ENCODE data around the gene RBMS1. TPM values are rescaled to one million over a fixed set of nuclear protein-coding genes. Genes with fewer than 3 reads are reported as not detected.
"Not testable (repeated sequence)": the region's sequence is repeated elsewhere in the genome, so short reads cannot be mapped to it uniquely, and the experiment has no call there.

RBMS1 gene
- total and polyA plus RNA-seq, 4 donors, result 7.9 to 23.5 (median 15.5) TPM

GRCh38 chr2:160367887-160368286, 125.7 kb downstream of the RBMS1 start:
- TF ChIP-seq HNF4A (conservative IDR thresholded peaks at IDR 0.05) (no peak), EGR1 (IDR thresholded peaks at IDR 0.05; ENCODE audit: low read depth in 2 of 2) (no peak), NR2F2 (IDR thresholded peaks at IDR 0.05) (peak; percentile 25), REST (IDR thresholded peaks at IDR 0.05) (no peak)
- Histone ChIP-seq H3K27me3 (ENCODE audit: control insufficient read depth in 4 of 4, insufficient read depth in 4 of 4, low read length in 3 of 4) (no peaks in the 10 kb centered on the region), H3K9me3 (ENCODE audit: control insufficient read depth in 4 of 4, low read length in 3 of 4) (no peaks in the 10 kb centered on the region), H3K27ac (ENCODE audit: low read depth in 1 of 2, low read length in 2 of 2) (no peak overlapping the region), H3K4me1 (ENCODE audit: control insufficient read depth in 4 of 4, insufficient read depth in 4 of 4, low read length in 3 of 4) (peaks cover 0 to 6% (median 3%) of the 10 kb centered on the region in 4 donors), H3K4me3 (ENCODE audit: low read depth in 1 of 3, low read length in 3 of 3) (no peak overlapping the region), H3K9ac (ENCODE audit: low read depth in 1 of 2, low read length in 2 of 2) (no peak overlapping the region), H3K36me3 (ENCODE audit: control insufficient read depth in 4 of 4, insufficient read depth in 3 of 4, low read depth in 1 of 4, low read length in 3 of 4) (no peaks in the 10 kb centered on the region)
- 62% methylated on average over 7 of the region's 7 CpGs for WGBS
- no peak for DNase-seq (ENCODE audit: low spot score)

- H3K4me3 ChIP-seq (ENCODE audit: low read depth in 1 of 3, low read length in 3 of 3); H3K9ac ChIP-seq (ENCODE audit: low read depth in 1 of 2, low read length in 2 of 2); DNase-seq (ENCODE audit: low spot score); H3K4me1 ChIP-seq (ENCODE audit: control insufficient read depth in 4 of 4, insufficient read depth in 4 of 4, low read length in 3 of 4); H3K27ac ChIP-seq (ENCODE audit: low read depth in 1 of 2, low read length in 2 of 2); H3K27me3 ChIP-seq (ENCODE audit: control insufficient read depth in 4 of 4, insufficient read depth in 4 of 4, low read length in 3 of 4); H3K9me3 ChIP-seq (ENCODE audit: control insufficient read depth in 4 of 4, low read length in 3 of 4); H3K36me3 ChIP-seq (ENCODE audit: control insufficient read depth in 4 of 4, insufficient read depth in 3 of 4, low read depth in 1 of 4, low read length in 3 of 4): not testable (repeated sequence)
- WGBS, result 84% methylated on average over 4 of the region's 4 CpGs
Observed at GRCh38 chr2:160367139-160367538, 126.5 kb downstream of the RBMS1 start.

GRCh38 chr2:160366474-160366873, 127.1 kb downstream of the RBMS1 start:
- WGBS, result 89% methylated on average over 1 of the region's 1 CpG

More at GRCh38 chr2:160366474-160366873, 127.1 kb downstream of the RBMS1 start:
- DNase-seq (ENCODE audit: low spot score), result no peak
- Histone ChIP-seq H3K27me3 (ENCODE audit: control insufficient read depth in 4 of 4, insufficient read depth in 4 of 4, low read length in 3 of 4) (no peaks in the 10 kb centered on the region), H3K4me1 (ENCODE audit: control insufficient read depth in 4 of 4, insufficient read depth in 4 of 4, low read length in 3 of 4) (peaks cover 0 to 6% (median 2%) of the 10 kb centered on the region in 4 donors), H3K9me3 (ENCODE audit: control insufficient read depth in 4 of 4, low read length in 3 of 4) (no peaks in the 10 kb centered on the region), H3K27ac (ENCODE audit: low read depth in 1 of 2, low read length in 2 of 2) (no peak overlapping the region), H3K9ac (ENCODE audit: low read depth in 1 of 2, low read length in 2 of 2) (no peak overlapping the region), H3K4me3 (ENCODE audit: low read depth in 1 of 3, low read length in 3 of 3) (no peak overlapping the region), H3K36me3 (ENCODE audit: control insufficient read depth in 4 of 4, insufficient read depth in 3 of 4, low read depth in 1 of 4, low read length in 3 of 4) (no peaks in the 10 kb centered on the region)
- TF ChIP-seq EGR1 (IDR thresholded peaks at IDR 0.05; ENCODE audit: low read depth in 2 of 2) (no peak), REST (IDR thresholded peaks at IDR 0.05) (no peak), ATF3 (IDR thresholded peaks at IDR 0.05) (no peak), RXRA (IDR thresholded peaks at IDR 0.05) (no peak), TAF1 (conservative IDR thresholded peaks at IDR 0.05) (no peak), FOXA1 (IDR thresholded peaks at IDR 0.05) (no peak), CTCF (IDR thresholded peaks at IDR 0.05; ENCODE audit: low read depth, low read length, missing input control) (no peak), GABPA (IDR thresholded peaks at IDR 0.05 in 1 of 2, conservative IDR thresholded peaks at IDR 0.05 in 1 of 2) (no peak), FOXA2 (IDR thresholded peaks at IDR 0.05) (no peak), NR2F2 (IDR thresholded peaks at IDR 0.05) (no peak), SP1 (IDR thresholded peaks at IDR 0.05) (no peak), ZBTB33 (IDR thresholded peaks at IDR 0.05) (no peak), MAX (IDR thresholded peaks at IDR 0.05) (no peak)
